H1 (cell line): ENCODE measurements around the gene KIF26A. TPM values are rescaled to one million over a fixed set of nuclear protein-coding genes. Genes with fewer than 3 reads are reported as not detected.

ENCODE experiments used
- CTCF ChIA-PET: fragments of 300-600 bp; sonication (Branson Sonifier 250); formaldehyde crosslinking; loops from one replicate; lab custom pipeline; 2021; ENCODE audit not compliant: partially characterized antibody; lab: Charles Lee
- POLR2A ChIA-PET: fragments of 300-600 bp; sonication (Branson Sonifier 250); formaldehyde crosslinking; loops from one replicate; lab custom pipeline; 2021; ENCODE audit warnings: inconsistent platforms; ENCODE audit not compliant: partially characterized antibody; lab: Charles Lee
- DNase-seq, 2 experiments: peaks; one replicate each; pipeline versions ENCODE4 v3.0.0 to v3.0.0-alpha.2; 2010 to 2022; ENCODE audit warnings: low spot score in 2 of 2, low read depth in 1 of 2, mixed read lengths in 1 of 2
- FAIRE-seq: peaks from 2 replicates; lab custom pipeline; 2011; peaks lifted over from hg19 to GRCh38; lab: Jason Lieb, UNC
- H2AFZ ChIP-seq: 2 replicates; pipeline ENCODE4 v1.8.1; 2012; ENCODE audit warnings: low read length, inconsistent platforms
- H2AK5ac ChIP-seq: 2 replicates; pipeline ENCODE4 v1.6.1; 2013; ENCODE audit warnings: low read depth, low read length
- H2BK120ac ChIP-seq: replicated peaks from 2 replicates; pipeline ENCODE3; 2013; ENCODE audit warnings: low read depth, low read length, inconsistent platforms
- H2BK12ac ChIP-seq: 2 replicates; pipeline ENCODE4 v1.6.1; 2013; ENCODE audit warnings: low read depth, low read length
- H2BK15ac ChIP-seq: 2 replicates; pipeline ENCODE4 v1.6.1; 2013; ENCODE audit warnings: low read length
- H2BK20ac ChIP-seq: 2 replicates; pipeline ENCODE4 v1.6.1; 2013; ENCODE audit warnings: low read length
- H2BK5ac ChIP-seq: 2 replicates; pipeline ENCODE4 v1.6.1; 2013; ENCODE audit warnings: low read depth, low read length
- H3K14ac ChIP-seq: 2 replicates; pipeline ENCODE4 v1.6.1; 2013; ENCODE audit warnings: inconsistent platforms; ENCODE audit not compliant: insufficient read length
- H3K18ac ChIP-seq: 2 replicates; pipeline ENCODE4 v1.6.1; 2013; ENCODE audit warnings: low read length; ENCODE audit errors: extremely low read depth
- H3K23ac ChIP-seq: 2 replicates; pipeline ENCODE4 v1.6.1; 2013; ENCODE audit warnings: inconsistent platforms; ENCODE audit not compliant: insufficient read length
- H3K23me2 ChIP-seq: 2 replicates; pipeline ENCODE4 v1.6.1; 2013; ENCODE audit warnings: low read depth, low read length
- H3K27ac ChIP-seq: 2 replicates; pipeline ENCODE4 v1.6.1; 2011; ENCODE audit warnings: low read depth, low read length, inconsistent platforms
- H3K27me3 ChIP-seq, 4 experiments: replicated peaks in 1 of 4; 1 replicate in 1 of 4; 2 replicates in 3 of 4; pipeline versions ENCODE4 v1.6.1 to v1.8.1; 2011 to 2013; ENCODE audit warnings: low read length in 3 of 4, mild to moderate bottlenecking in 3 of 4, inconsistent platforms in 2 of 4, mixed read lengths in 2 of 4, moderate library complexity in 1 of 4; ENCODE audit not compliant: control insufficient read depth in 3 of 4, insufficient read depth in 3 of 4; ENCODE audit errors: extremely low read depth in 1 of 4
- H3K36me3 ChIP-seq, 4 experiments: 2 replicates each; pipeline versions ENCODE4 v1.6.1 to v1.8.1; 2011 to 2013; ENCODE audit warnings: mild to moderate bottlenecking in 4 of 4, low read length in 3 of 4, moderate library complexity in 2 of 4, control low read depth in 1 of 4, inconsistent platforms in 1 of 4; ENCODE audit not compliant: insufficient read depth in 4 of 4, control insufficient read depth in 2 of 4
- H3K4ac ChIP-seq: replicated peaks from 2 replicates; pipeline ENCODE3; 2013; ENCODE audit warnings: low read length, low read depth, mixed read lengths, inconsistent platforms; ENCODE audit not compliant: insufficient read length
- H3K4me1 ChIP-seq, 4 experiments: replicated peaks in 1 of 4; 1 replicate in 1 of 4; 2 replicates in 3 of 4; pipeline versions ENCODE4 v1.6.1 to v1.8.1; 2011 to 2013; ENCODE audit warnings: low read length in 3 of 4, inconsistent platforms in 2 of 4, mixed read lengths in 1 of 4; ENCODE audit not compliant: insufficient read depth in 4 of 4, control insufficient read depth in 3 of 4
- H3K4me2 ChIP-seq, 2 experiments: 2 replicates each; pipeline versions ENCODE4 v1.6.1 to v1.8.1; 2011 to 2013; ENCODE audit warnings: low read depth in 2 of 2, low read length in 2 of 2, control low read depth in 1 of 2, inconsistent platforms in 1 of 2, mild to moderate bottlenecking in 1 of 2; ENCODE audit not compliant: insufficient read depth in 1 of 2
- H3K4me3 ChIP-seq, 4 experiments: fragments of 200-600, 300-600 bp in 1 of 4; sonication (generic), shearing (Covaris generic), sonication (Bioruptor Twin) in 1 of 4; 2 replicates each; pipeline versions ENCODE4 v1.5.1 to v1.8.1; 2011 to 2016; ENCODE audit warnings: low read length in 4 of 4, low read depth in 3 of 4, control low read depth in 2 of 4, inconsistent platforms in 2 of 4, mild to moderate bottlenecking in 2 of 4, mixed read lengths in 1 of 4, moderate library complexity in 1 of 4; ENCODE audit not compliant: insufficient read depth in 2 of 4; ENCODE audit errors: extremely low read depth in 1 of 4
- H3K56ac ChIP-seq: replicated peaks from 2 replicates; pipeline ENCODE3; 2013; ENCODE audit warnings: low read depth, mild to moderate bottlenecking, mixed read lengths, low read length, inconsistent platforms; ENCODE audit not compliant: insufficient read length
- H3K79me1 ChIP-seq: 2 replicates; pipeline ENCODE4 v1.6.1; 2013; ENCODE audit warnings: low read depth, low read length, control low read depth
- H3K79me2 ChIP-seq, 2 experiments: 2 replicates each; pipeline versions ENCODE4 v1.6.1 to v1.8.1; 2012 to 2013; ENCODE audit warnings: low read length in 2 of 2, mild to moderate bottlenecking in 2 of 2, inconsistent platforms in 1 of 2; ENCODE audit not compliant: insufficient read depth in 2 of 2, control insufficient read depth in 1 of 2
- H3K9ac ChIP-seq, 4 experiments: replicated peaks in 1 of 4; 1 replicate in 1 of 4; 2 replicates in 3 of 4; pipeline versions ENCODE4 v1.6.1 to v1.8.1; 2011 to 2013; ENCODE audit warnings: low read depth in 3 of 4, low read length in 3 of 4, control low read depth in 2 of 4, mild to moderate bottlenecking in 2 of 4, moderate library complexity in 2 of 4, inconsistent platforms in 1 of 4; ENCODE audit errors: extremely low read depth in 1 of 4
- H3K9me3 ChIP-seq, 2 experiments: 2 replicates each; pipeline versions ENCODE4 v1.6.1 to v1.8.1; 2012 to 2013; ENCODE audit warnings: mild to moderate bottlenecking in 2 of 2, moderate library complexity in 2 of 2, control low read depth in 1 of 2, inconsistent platforms in 1 of 2, low read depth in 1 of 2, low read length in 1 of 2, mixed read lengths in 1 of 2; ENCODE audit not compliant: insufficient read depth in 2 of 2
- H4K20me1 ChIP-seq, 2 experiments: replicated peaks in 1 of 2; 2 replicates each; pipeline versions ENCODE3 to v1.8.1; 2011 to 2013; ENCODE audit warnings: inconsistent platforms in 2 of 2, low read length in 2 of 2, mild to moderate bottlenecking in 1 of 2; ENCODE audit not compliant: insufficient read depth in 2 of 2, control insufficient read depth in 1 of 2
- H4K5ac ChIP-seq: 2 replicates; pipeline ENCODE4 v1.6.1; 2013; ENCODE audit warnings: low read length, low read depth, mixed read lengths, inconsistent platforms; ENCODE audit not compliant: insufficient read length
- H4K8ac ChIP-seq: 2 replicates; pipeline ENCODE4 v1.8.0; 2013; ENCODE audit warnings: mild to moderate bottlenecking, moderate library complexity, low read length, inconsistent platforms; ENCODE audit not compliant: insufficient read depth; ENCODE audit errors: extremely low read depth
- H4K91ac ChIP-seq: replicated peaks from 2 replicates; pipeline ENCODE3; 2013; ENCODE audit warnings: low read length, mixed read lengths, inconsistent platforms; ENCODE audit not compliant: insufficient read length
- BACH1 ChIP-seq: IDR thresholded peaks from 2 replicates; pipeline ENCODE4 v1.6.1; 2012; ENCODE audit warnings: low read length, improper control_type of control experiment
- CREB1 ChIP-seq: IDR thresholded peaks from 2 replicates; pipeline ENCODE4 v1.6.1; 2012; ENCODE audit warnings: inconsistent platforms
- FOSL1 ChIP-seq: IDR thresholded peaks from 2 replicates; pipeline ENCODE4 v1.6.1; 2011; ENCODE audit warnings: mild to moderate bottlenecking, low read depth, low read length, moderate library complexity; ENCODE audit not compliant: insufficient read depth
- HDAC2 ChIP-seq, 2 experiments: fragments of 300-600 bp in 1 of 2; sonication (generic) in 1 of 2; IDR thresholded peaks; 2 replicates each; pipeline ENCODE4 v1.6.1; 2011 to 2012; ENCODE audit warnings: low read depth in 2 of 2, low read length in 2 of 2, mild to moderate bottlenecking in 2 of 2, moderate library complexity in 2 of 2, borderline replicate concordance in 1 of 2, inconsistent platforms in 1 of 2
- NRF1 ChIP-seq: IDR thresholded peaks from 2 replicates; pipeline ENCODE4 v1.6.1; 2011; ENCODE audit warnings: mild to moderate bottlenecking, low read depth, low read length, improper control_type of control experiment
- POLR2A ChIP-seq, 2 experiments: IDR thresholded peaks; 1 replicate in 1 of 2; 2 replicates in 1 of 2; pipeline ENCODE4 v1.6.1; 2011; ENCODE audit warnings: low read depth in 2 of 2, low read length in 2 of 2, mild to moderate bottlenecking in 2 of 2; ENCODE audit errors: control extremely low read depth in 1 of 2
- SIX5 ChIP-seq: IDR thresholded peaks from 2 replicates; pipeline ENCODE4 v1.6.1; 2011; ENCODE audit warnings: mild to moderate bottlenecking, low read depth, low read length
- TCF12 ChIP-seq: IDR thresholded peaks from 2 replicates; pipeline ENCODE4 v1.6.1; 2011; ENCODE audit warnings: low read depth, mild to moderate bottlenecking, low read length
- WGBS, 2 experiments: shearing (Covaris generic) in 1 of 2; methylation state at CpG; one replicate each; pipeline versions ENCODE4 v1.1.6 to v1.1.7; 2013 to 2015; ENCODE audit warnings: low lambda C conversion rate in 2 of 2, mixed read lengths in 2 of 2, inconsistent platforms in 1 of 2, low coverage in 1 of 2, missing lambda C conversion rate in 1 of 2; ENCODE audit not compliant: insufficient replicate concordance in 2 of 2, insufficient coverage in 1 of 2, insufficient read length in 1 of 2; ENCODE audit errors: extremely low coverage in 1 of 2, missing lambda C conversion rate in 1 of 2; 5-methylcytosine and 5-hydroxymethylcytosine counted together
- polyA plus RNA-seq, 7 experiments: library from polyadenylated mRNA; depleted of rRNA in 3 of 7; stranded (reverse) in 5 of 7; unstranded in 2 of 7; fragments of >200 nt in 5 of 7; fragments of 200-250 nt in 2 of 7; gene quantifications; 1 replicate in 5 of 7; 2 replicates in 1 of 7; 4 replicates in 1 of 7; pipeline versions ENCODE4 v1.2.1 to v1.2.3, GENCODE V29; 2011 to 2013; ENCODE audit warnings: missing spikeins in 2 of 7, mixed read lengths in 2 of 7
- total RNA-seq: library from RNA; stranded (reverse); fragmentation: NEBNext Ultra II Directional; extraction: Animal tissue kit (Norgen Biotek cat#: 25700); gene quantifications from 2 replicates; pipeline ENCODE4 v1.2.1, GENCODE V29; 2021

KIF26A gene
- total and polyA plus RNA-seq, 2 of the 8 experiments (the other 6 are each of a cell fraction or from before 2014, with no cell fraction given) = 11.5 to 41.6 TPM

DNA sequence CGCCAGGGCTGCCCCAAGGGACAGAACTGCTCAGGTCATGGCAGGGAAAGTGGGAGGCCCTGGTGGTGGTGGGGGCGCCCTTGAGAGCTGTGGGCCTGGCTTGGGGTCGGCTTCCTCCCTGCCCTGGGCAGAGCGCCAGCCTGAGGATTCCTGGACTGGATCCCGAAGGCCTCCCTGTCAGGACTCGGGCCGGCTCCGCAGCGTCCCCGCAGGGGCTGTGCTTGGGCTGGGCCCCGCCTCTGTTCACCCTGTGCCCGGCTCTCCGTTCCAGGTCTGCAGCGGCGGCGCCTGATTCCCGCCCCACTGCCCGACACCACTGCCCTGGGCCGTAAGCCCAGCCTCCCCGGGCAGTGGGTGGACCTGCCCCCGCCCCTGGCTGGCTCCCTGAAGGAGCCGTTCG is 39.9 kb downstream of the KIF26A start:
- Histone ChIP-seq H4K5ac (no peak overlapping the region), H3K4ac (no peak overlapping the region), H3K9ac (no peak overlapping the region), H3K23ac (no peak overlapping the region), H3K4me2 (no peak overlapping the region), H3K56ac (no peak overlapping the region), H3K27me3 (no peaks in the 10 kb centered on the region), H3K14ac (no peak overlapping the region), H2BK12ac (no peak overlapping the region), H2BK20ac (no peak overlapping the region), H3K79me2 (no peaks in the 10 kb centered on the region), H3K27ac (no peak overlapping the region), H2AFZ (no peak overlapping the region), H4K8ac (no peak overlapping the region), H3K79me1 (no peaks in the 10 kb centered on the region), H3K18ac (no peak overlapping the region), H2AK5ac (no peak overlapping the region), H3K9me3 (no peaks in the 10 kb centered on the region), H2BK120ac (no peak overlapping the region), H4K91ac (no peak overlapping the region), H3K36me3 (peaks cover 2 to 48% (median 5%) of the 10 kb centered on the region in 4 experiments; a peak in 5 of 8 replicates), H3K4me3 (no peak overlapping the region), H3K23me2 (no peaks in the 10 kb centered on the region), H2BK5ac (no peak overlapping the region), H3K4me1 (no peaks in the 10 kb centered on the region; a peak in 1 of 7 replicates), H2BK15ac (no peak overlapping the region), H4K20me1 (peaks cover 0 to 4% of the 10 kb centered on the region in 2 experiments)
- WGBS, 2 experiments = 91% methylated on average over 13 of the region's 23 CpGs; no CpG with 5 or more reads in 1 of the 2 experiments
- TF ChIP-seq FOSL1 = no peak
- TF ChIP-seq TCF12 = no peak
- TF ChIP-seq HDAC2 (IDR thresholded peaks at IDR 0.05; ENCODE audit: borderline replicate concordance in 1 of 2, low read depth in 2 of 2, low read length in 2 of 2) = no peak
- no peak for TF ChIP-seq POLR2A (IDR thresholded peaks at IDR 0.05; ENCODE audit: control extremely low read depth in 1 of 2, low read depth in 2 of 2, low read length in 2 of 2)
- no peak for TF ChIP-seq NRF1
- no peak for TF ChIP-seq SIX5
- no peak for TF ChIP-seq CREB1
- no peak for TF ChIP-seq BACH1
- no peak for DNase-seq
- POLR2A ChIA-PET = no interaction called here
- no peak for FAIRE-seq
- CTCF ChIA-PET = no interaction called here
